NCI-H510A treated with DMSO at 0.1 percent for 48 hours (cell line): ENCODE results near the gene MAMDC2.
"Not testable (repeated sequence)": the region's sequence is repeated elsewhere in the genome, so short reads cannot be mapped to it uniquely, and the experiment has no call there.

Experiments
- DNase-seq: peaks from one replicate; lab custom pipeline; 2025; lab: John Stamatoyannopoulos, UW

MAMDC2 gene

GRCh38 chr9:70197216-70198044 is 153.8 kb downstream of the MAMDC2 start:
- DNase-seq = no peak

GRCh38 chr9:70204743-70205142 is 161.1 kb downstream of the MAMDC2 start:
- DNase-seq = not testable (repeated sequence)

- peak; percentile 22 for DNase-seq
Measured at GRCh38 chr9:70205366-70206020, 161.8 kb downstream of the MAMDC2 start.

GRCh38 chr9:70217029-70217428 is 173.4 kb downstream of the MAMDC2 start:
- no peak for DNase-seq

DNA sequence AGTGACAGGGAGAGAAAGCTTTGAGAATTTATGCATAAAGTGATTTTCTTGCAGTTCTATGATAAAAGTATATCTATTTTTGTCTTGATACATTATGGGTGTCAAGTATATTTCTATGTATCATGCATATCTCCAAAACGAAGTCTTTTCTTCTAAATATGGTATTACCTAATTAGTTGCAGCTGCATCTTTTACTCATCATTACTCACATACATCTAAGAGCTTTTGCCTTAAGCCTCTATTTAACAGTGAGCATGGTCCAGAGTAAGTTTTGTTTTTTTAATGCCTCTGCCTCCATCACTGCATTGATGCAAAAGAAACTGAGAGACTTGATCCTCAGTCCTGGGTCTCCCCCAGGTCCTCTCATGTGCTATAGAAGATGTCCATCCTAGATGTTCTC is 175.1 kb downstream of the MAMDC2 start:
- DNase-seq = no peak

GRCh38 chr9:70220216-70220615 is 176.6 kb downstream of the MAMDC2 start:
- DNase-seq = no peak

GRCh38 chr9:70222354-70222753 is 178.7 kb downstream of the MAMDC2 start:
- DNase-seq = no peak

GRCh38 chr9:70228118-70228517 is 184.5 kb downstream of the MAMDC2 start:
- DNase-seq = no peak

DNA sequence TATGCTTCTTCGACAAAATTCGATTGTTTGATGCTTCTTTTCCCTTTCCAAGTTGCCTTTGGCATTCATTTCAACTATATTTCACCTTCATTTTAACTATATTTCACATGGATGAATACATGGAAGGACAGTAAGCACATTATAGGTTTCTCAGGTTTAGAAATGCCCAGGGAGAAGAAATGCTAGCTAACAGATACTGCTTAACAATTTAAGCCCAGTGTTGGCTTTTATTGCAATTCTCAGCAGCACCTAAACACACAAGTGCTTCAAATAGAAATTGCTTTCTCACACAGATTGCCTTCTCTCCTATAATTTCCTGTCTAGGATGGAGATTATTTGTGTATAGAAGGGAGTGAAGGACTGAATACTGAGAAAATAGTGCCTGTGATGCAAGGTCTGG is 185.0 kb downstream of the MAMDC2 start:
- DNase-seq = no peak

DNA sequence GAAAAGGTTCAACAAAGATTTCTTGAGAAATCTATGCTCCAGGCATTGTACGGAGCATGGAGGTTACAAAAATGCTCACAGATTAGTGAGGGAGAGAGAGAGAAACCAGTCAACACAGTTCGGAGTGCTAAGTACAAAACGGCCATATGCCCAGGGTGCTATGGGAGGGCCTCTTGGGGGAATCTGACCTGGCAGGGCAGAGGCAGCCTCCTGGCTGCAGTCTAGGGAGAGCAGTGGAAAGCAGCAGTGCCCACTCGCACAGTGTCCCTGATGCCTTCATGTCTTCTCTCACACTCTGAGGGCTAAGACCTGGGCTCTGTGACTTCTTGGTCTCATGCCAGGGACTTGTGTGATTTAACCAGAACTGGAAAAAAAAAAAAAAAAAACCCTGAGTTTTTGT is 185.4 kb downstream of the MAMDC2 start:
- no peak for DNase-seq

- DNase-seq = no peak
Measured at GRCh38 chr9:70229579-70229978, 185.9 kb downstream of the MAMDC2 start.

DNA sequence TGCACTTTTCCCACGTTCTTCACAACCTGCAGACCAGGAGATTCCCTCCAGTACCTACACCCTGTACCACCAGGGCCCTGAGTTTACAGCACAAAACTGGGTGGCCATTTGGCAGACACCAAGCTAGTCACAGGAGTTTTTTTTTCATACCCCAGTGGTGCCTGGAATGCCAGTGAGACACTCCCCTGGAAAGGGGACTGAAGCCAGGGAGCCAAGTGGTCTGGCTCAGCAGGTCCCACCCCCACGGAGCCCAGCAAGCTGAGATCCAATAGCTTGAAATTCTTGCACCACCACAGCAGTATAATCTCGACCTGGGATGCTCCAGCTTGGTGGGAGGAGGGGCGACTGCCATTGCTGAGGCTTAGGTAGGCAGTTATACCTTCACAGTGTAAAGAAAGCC is 188.8 kb downstream of the MAMDC2 start:
- DNase-seq = no peak

DNA sequence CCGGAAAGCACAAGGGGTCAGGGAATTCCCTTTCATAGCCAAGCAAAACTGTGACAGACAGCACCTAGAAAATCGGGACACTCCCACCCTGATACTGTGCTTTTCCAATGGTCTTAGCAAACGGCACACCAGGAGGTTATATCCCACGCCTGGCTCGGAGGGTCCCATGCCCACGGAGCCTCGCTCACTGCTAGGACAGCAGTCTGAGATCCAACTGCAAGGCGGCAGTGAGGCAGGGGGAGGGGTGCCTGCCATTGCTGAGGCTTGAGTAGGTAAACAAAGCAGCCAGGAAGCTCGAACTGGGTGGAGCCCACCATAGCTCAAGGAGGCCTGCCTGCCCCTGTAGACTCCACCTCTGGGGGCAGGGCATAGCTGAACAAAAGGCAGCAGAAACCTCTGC is 190.6 kb downstream of the MAMDC2 start:
- DNase-seq = not testable (repeated sequence)

DNA sequence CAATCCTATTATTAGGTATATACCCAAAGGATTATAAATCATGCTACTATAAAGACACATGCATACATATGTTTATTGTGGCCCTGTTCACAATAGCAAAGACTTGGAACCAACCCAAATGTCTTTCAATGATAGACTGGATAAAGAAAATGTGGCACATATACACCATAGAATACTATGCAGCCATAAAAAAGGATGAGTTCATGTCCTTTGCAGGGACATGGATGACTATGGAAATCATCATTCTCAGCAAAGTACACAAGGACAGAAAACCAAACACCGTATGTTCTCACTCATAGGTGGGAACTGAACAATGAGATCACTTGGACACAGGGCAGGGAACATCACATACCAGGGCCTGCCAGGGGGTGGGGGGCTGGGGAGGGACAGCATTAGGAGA is 202.3 kb downstream of the MAMDC2 start:
- DNase-seq = not testable (repeated sequence)

GRCh38 chr9:70250221-70250620 is 206.6 kb downstream of the MAMDC2 start:
- DNase-seq = no peak

DNA sequence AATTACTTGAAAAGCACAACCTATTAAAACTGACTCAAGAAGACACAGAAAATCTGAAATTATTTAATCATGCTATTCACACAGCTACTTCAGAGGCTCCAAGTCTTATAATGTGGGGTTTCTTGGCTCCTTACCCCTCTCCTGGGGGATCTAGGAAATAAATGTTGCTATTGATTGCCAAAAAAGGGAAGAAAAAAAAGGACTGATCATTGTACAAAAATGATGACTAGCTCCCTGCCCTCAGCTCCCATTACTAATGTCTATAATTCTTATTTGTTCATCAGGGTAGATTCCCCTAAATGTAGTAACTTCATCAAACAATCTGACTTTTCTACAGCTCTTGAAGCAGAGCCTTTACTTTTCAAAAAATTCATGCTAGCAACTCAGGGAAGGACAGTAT is 211.8 kb downstream of the MAMDC2 start:
- no peak for DNase-seq

DNA sequence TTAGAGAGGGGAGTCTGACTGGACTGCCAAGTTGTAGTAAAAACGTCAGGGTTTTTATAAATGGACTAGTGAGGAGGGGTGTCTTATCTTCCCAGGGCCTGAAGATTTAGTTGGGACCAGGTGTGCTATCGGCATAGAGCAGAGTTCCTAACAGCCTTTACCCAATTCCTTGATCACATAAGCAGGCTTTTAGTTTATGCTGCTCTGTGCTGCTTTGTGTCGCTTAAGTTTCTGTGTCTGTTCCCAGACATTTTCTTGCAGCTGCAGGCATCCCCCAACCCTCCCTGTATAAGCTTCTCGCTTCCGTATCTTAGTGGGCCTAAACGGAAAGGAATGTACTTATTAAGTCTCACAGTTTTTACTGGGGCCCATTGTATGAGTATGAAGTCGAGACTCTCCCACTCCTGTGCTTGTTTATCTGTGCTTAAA is 212.5 kb downstream of the MAMDC2 start:
- DNase-seq = no peak

- no peak for DNase-seq
Measured at GRCh38 chr9:70257502-70257901, 213.9 kb downstream of the MAMDC2 start.

GRCh38 chr9:70257991-70258691 is 214.5 kb downstream of the MAMDC2 start:
- DNase-seq = peak; percentile 88

GRCh38 chr9:70258692-70259511 is 215.3 kb downstream of the MAMDC2 start, which contains the start of gene SMC5:
SMC5 (plus strand) TSS chr9:70258978; CDS start chr9:70259079, 101 bp downstream.
- DNase-seq = peak; percentile 91

- DNase-seq = no peak
Measured at GRCh38 chr9:70259512-70259802, 215.8 kb downstream of the MAMDC2 start.

DNA sequence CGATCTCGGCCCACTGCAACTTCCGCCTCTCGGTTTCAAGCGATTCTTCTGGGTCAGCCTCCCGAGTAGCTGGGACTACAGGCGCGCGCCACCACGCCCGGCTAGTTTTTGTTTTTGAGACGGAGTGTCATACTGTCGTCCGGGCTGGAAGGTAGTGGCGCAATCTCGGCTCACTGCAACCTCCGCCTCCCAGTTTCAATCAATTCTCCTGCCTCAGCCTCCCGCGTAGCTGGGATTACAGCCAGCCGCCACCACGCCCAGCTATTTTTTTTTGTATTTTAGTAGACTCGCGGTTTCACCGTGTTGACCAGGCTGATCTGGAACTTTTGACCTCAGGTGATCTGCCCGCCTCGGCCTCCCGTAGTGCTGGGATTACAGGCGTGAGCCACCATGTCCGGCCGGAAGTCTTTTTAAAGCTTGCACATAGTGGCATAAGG is 216.4 kb downstream of the MAMDC2 start:
- DNase-seq = no peak
